Right lung (tissue), 5 donors: ENCODE results near the gene PLCG2. TPM values are rescaled to one million over a fixed set of nuclear protein-coding genes. Genes with fewer than 3 reads are reported as not detected.
"Not testable (repeated sequence)": the region's sequence is repeated elsewhere in the genome, so short reads cannot be mapped to it uniquely, and the experiment has no call there.

Source experiments
- DNase-seq, 2 donors: peaks; one replicate each; pipeline ENCODE4 v3.0.0-alpha.2; 2013
- polyA plus RNA-seq, 5 donors: library from polyadenylated mRNA; unstranded; fragments of 120-200 nt; gene quantifications; one replicate each; pipeline versions ENCODE4 v1.2.1 to v1.2.3, GENCODE V29; 2013; ENCODE audit warnings: inconsistent platforms in 1 of 5, low replicate concordance in 1 of 5; ENCODE audit not compliant: insufficient read length in 5 of 5, insufficient read depth in 1 of 5

PLCG2 gene
- polyA plus RNA-seq, 5 donors, result 6.5 to 10.8 (median 8.3) TPM

DNA sequence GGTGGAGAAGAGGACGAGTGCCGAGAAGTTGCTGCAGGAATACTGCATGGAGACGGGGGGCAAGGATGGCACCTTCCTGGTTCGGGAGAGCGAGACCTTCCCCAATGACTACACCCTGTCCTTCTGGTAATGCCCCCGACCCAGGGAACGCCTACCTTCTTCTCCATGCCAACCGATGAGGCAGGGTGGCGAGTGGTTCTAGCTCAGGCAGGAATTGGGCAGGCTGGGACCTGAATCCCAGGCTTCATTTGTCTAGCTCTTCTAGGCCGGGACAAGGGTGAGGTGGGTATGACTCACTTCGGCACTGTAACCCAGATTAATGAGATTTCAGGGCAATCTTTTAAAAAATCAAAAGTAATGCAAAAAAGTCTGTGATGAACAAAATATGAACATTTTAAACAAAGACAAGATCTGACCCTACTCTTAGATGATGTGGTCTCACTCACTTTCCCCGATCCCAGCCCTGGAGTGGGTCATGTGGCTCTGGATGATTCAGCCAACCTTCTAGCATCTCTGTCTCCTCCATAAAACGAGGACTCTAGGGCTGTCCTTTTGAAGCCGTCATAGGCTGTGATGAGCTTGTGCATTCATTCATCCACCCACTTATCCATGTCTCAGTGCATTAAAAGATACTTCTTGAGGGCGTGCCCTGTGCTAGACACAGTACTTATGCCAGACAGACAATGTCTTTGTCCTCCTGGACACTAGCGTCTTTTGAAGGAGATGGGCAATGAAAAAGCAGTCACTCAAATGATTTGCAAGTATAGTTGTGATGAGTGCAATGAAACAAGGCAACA is 129.6 kb downstream of the PLCG2 start:
- no peak for DNase-seq

- DNase-seq, result no peak
These were observed 131.3 kb downstream of the PLCG2 start for GRCh38 chr16:81910366-81910885.

- no peak for DNase-seq
These were observed 133.3 kb downstream of the PLCG2 start for GRCh38 chr16:81912395-81912794.

DNA sequence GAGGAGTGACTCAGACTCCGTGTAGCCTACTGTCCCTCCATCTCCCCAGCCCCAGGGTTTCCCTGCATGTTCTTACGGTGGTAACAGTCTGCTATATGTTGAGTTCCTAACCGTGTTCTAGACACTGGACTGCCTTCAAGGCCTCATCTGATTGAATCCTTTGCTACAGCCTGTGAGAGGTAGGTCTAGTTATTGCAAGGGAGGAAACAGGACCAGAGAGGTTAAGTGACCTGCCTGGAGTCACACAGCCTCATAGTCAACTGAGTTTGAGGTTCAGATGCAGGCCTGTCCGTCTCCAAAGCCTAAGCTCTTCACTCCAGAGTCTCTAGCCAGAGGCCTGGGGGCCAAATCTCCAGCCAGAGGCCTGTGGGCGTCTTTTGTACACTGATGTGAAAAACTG is 134.1 kb downstream of the PLCG2 start:
- DNase-seq, result no peak

DNA sequence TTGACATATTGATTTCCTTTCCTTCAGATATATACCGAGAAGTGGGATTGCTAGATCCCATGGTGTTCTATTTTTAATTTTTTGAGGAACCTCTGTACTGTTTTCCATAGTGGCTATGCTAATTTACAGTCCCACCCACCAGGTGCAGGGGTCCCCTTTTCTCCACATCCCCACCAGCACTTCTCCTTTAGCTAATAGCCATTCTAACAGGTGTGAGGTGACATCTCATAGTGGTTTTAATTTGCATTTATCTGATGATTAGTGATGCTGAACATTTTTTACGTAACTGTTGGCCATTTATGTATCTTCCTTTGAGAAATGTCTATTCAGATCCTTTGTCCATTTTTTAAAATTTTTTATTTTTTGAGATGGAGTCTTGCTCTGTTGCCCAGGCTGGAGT is 138.3 kb downstream of the PLCG2 start:
- no peak for DNase-seq

GRCh38 chr16:81918927-81919326 is 139.8 kb downstream of the PLCG2 start:
- no peak for DNase-seq

DNA sequence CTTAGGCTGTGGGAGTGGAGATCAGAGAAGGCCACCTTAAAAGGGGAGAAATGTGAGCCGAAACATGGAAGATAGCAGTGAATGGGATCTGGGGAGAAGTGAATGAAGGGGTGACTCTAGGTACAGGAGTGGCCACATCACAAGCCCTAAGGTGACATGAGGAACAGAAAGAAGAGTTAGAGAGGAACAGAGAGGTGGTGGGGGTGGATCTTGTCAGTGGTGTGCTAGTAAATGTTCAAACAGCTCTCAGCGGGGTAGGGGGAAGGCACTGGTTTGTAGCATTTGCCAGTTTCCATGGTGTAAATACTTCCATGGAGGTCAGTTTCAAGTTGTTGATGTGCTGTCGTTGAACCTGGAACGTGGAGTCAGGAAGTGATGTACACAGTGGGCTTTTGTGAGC is 141.4 kb downstream of the PLCG2 start:
- no peak for DNase-seq

DNA sequence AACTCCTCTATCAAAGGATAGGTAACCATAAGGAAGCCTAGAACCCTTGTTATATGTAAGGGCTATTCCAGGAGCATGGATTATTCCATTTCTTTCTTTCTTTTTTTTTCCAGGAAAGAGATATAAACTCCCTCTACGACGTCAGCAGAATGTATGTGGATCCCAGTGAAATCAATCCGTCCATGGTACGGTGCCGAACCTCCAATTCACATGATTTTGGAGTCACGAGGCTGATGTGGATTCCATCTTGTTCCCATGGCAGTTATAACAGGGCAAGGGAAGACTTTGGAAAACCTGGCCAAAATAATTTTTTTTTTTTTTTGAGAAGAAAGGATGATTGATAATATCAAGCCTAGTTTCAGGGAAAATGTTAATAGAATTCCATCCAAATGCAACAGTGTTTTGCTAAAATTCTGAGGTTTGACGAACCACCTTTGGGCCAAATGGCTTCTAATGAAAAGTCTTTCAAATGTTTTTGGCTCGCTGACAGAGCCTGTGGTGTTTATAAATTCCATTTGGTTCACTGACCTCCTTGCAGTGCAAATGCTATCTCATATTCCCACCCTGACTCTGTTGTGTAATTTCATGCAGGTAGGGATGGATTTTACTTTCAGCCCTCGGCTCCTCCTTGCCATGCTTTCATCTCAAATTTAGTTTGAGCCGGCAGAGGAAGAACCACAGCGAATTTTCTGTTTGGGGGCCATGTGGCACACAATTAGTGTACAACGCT is 142.2 kb downstream of the PLCG2 start:
- no peak for DNase-seq

- no peak for DNase-seq
These were observed 142.9 kb downstream of the PLCG2 start for GRCh38 chr16:81921843-81922584.

DNA sequence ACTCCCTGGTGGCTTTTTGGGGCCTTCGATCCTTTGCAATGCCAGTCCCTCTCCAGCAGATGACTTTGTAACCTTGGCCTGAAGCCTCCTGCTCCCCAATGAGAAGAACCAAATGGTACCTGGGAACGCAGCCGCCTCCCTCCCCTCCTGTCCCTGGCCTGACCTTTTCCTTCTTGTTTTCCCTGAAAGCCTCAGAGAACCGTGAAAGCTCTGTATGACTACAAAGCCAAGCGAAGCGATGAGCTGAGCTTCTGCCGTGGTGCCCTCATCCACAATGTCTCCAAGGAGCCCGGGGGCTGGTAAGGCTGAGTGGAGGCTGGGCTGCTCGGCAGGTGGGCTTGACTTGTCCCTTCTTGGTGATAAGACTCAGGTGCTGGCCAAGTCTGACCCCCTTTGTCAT is 144.2 kb downstream of the PLCG2 start:
- DNase-seq, result no peak

DNA sequence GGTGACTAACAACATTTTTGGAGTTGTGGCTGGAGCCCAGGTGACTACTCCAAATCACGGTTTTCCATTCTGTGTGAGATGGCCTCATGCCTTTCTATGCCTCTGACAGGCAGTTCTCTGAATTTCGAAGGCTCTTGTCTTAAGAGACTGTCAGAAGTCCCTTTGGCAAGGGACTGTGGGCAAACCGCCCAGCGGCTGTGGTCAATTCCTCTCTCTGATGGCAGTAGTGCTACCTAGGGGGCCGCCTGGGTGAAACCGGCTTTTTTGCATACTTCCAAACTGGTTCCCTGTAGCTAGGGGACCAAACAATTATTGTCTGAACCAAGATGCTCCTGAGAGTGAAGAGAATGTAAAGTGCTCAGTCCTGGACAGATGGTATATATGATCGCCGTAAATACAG is 145.9 kb downstream of the PLCG2 start:
- DNase-seq, result no peak

DNA sequence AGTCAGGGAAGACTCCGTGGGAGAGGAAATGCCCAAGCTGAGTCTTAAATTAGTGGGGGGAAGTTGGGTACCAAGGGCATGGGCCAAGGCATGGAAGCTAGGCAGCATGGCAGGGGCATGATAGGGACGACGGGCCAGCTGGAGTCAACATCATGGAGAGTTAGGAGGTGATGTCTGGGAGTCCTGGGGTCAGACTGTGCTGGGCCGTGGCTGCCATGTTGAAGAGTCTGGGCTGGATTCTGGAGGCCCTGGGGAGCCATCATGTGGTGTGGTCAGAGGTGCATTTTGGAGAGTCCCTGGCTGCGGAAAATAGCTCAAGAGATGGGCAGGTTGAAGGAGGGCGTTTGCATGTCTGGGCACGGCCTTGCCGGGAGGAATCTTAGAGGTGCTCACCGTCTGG is 146.9 kb downstream of the PLCG2 start:
- no peak for DNase-seq

GRCh38 chr16:81927561-81928185 is 148.6 kb downstream of the PLCG2 start:
- DNase-seq, result no peak

DNA sequence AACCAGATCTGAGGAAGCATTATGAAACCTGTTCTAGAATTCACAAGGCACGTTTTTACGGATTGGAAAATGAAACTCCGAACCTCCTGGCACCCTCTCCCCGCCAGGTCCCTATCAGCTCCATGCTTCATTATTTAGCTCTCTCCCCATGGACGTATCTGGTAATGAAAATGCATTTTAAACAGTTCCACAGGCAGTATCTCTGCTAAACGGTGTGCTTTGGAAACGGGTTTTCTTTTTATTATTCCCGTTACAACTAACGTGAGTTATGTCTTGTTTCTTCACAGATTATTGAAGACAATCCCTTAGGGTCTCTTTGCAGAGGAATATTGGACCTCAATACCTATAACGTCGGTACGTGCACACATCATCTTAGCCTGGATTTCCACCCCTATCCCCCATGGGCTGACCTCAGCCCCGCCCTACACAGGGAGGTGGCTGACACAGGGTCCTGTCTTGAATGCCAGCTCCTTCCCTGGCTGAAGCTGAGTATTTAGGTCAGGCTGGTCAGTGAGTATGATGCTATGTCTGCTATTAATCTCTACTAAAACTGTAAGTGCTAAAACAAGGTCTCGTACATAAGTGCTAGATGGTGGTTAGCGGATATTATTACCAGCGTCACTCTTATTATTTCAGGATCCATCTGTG is 149.3 kb downstream of the PLCG2 start:
- DNase-seq, result no peak

- DNase-seq, result no peak
These were observed 149.9 kb downstream of the PLCG2 start for GRCh38 chr16:81928975-81929374.

- DNase-seq, result no peak
These were observed 150.8 kb downstream of the PLCG2 start for GRCh38 chr16:81929841-81930240.

- no peak for DNase-seq
These were observed 152.8 kb downstream of the PLCG2 start for GRCh38 chr16:81931927-81932326.

- DNase-seq, result no peak
These were observed 153.6 kb downstream of the PLCG2 start for GRCh38 chr16:81932668-81933067.

DNA sequence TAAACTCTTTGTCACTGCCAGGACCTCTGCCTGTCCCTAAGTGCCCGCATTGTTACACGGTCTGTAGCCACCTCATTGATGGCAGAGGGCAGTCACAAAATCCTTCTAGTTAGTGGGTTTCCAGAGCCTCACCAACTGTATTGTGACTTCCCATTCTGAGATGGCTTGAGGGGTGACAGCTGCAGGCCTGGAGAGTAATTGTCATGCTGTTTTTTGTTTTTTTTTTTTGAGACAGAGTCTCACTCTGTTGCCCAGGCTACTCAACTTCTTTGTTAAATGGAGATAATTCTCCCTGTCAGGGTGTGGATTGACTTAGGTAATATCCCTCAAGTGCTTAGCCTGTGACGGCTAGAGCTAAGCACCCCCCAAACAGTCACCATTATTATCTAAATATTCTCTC is 154.3 kb downstream of the PLCG2 start:
- no peak for DNase-seq

GRCh38 chr16:81934711-81935110 is 155.6 kb downstream of the PLCG2 start:
- not testable (repeated sequence) for DNase-seq
